Keratinocyte (primary cell): Measurements from ENCODE around the gene KMO.

Experiments used
- CTCF ChIP-seq, 3 experiments: IDR thresholded peaks in 1 of 3; conservative IDR thresholded peaks in 1 of 3; optimal IDR thresholded peaks in 1 of 3; 2 replicates in 2 of 3; 3 replicates in 1 of 3; pipeline versions ENCODE3 to v1.5.1; 2011; ENCODE audit warnings: low read length in 3 of 3, mild to moderate bottlenecking in 3 of 3, moderate library complexity in 2 of 3, control low read depth in 1 of 3, inconsistent platforms in 1 of 3; ENCODE audit not compliant: insufficient read depth in 2 of 3; ENCODE audit errors: extremely low read depth in 1 of 3
- EZH2 ChIP-seq: IDR thresholded peaks from one replicate; pipeline ENCODE4 v1.6.1; 2012; ENCODE audit warnings: inconsistent platforms, mild to moderate bottlenecking, low read length, moderate library complexity

GRCh38 chr1:241557031-241557430, 24.9 kb downstream of the KMO start:
- TF ChIP-seq CTCF (optimal IDR thresholded peaks at IDR 0.05 in 1 of 3, IDR thresholded peaks at IDR 0.05 in 1 of 3, conservative IDR thresholded peaks at IDR 0.05 in 1 of 3; ENCODE audit: extremely low read depth in 1 of 3, insufficient read depth in 2 of 3, low read length in 3 of 3) (no peak), EZH2 (no peak)
